Thoracic aorta (tissue), 2 donors: ENCODE measurements around the gene PTPN1. TPM values are rescaled to one million over a fixed set of nuclear protein-coding genes. Genes with fewer than 3 reads are reported as not detected.

ENCODE experiments used
- ATAC-seq: fragments of 150-250 bp; one replicate; pipeline ENCODE4 v1.8.0; 2017; ENCODE audit warnings: low read depth; ENCODE audit not compliant: insufficient number of reproducible peaks, low FRiP score
- DNase-seq: peaks from one replicate; pipeline ENCODE4 v3.0.0-alpha.2; 2020; ENCODE audit warnings: low spot score
- H3K27ac ChIP-seq, 2 donors: fragments of 200-600 bp; sonication (generic); 1 replicate in 1 of 2; 2 replicates in 1 of 2; pipeline ENCODE4 v1.5.1; 2016; ENCODE audit warnings: mild to moderate bottlenecking in 2 of 2, moderate library complexity in 2 of 2
- H3K27me3 ChIP-seq: fragments of 200-600 bp; sonication (generic); replicated peaks from 2 replicates; pipeline ENCODE4 v1.6.0; 2016; ENCODE audit warnings: mild to moderate bottlenecking; ENCODE audit not compliant: insufficient read depth
- H3K36me3 ChIP-seq: fragments of 200-600 bp; sonication (generic); one replicate; pipeline ENCODE4 v1.5.1; 2016
- H3K4me1 ChIP-seq, 2 donors: fragments of 200-600 bp; sonication (generic); 1 replicate in 1 of 2; 2 replicates in 1 of 2; pipeline versions ENCODE4 v1.5.1 to v1.6.0; 2016; ENCODE audit warnings: low read depth in 2 of 2, mild to moderate bottlenecking in 1 of 2; ENCODE audit not compliant: control insufficient read depth in 1 of 2
- H3K4me3 ChIP-seq: fragments of 200-600 bp; sonication (generic); 2 replicates; pipeline ENCODE4 v1.5.1; 2016; ENCODE audit warnings: mild to moderate bottlenecking
- H3K9me3 ChIP-seq: fragments of 200-600 bp; sonication (generic); 2 replicates; pipeline ENCODE4 v1.5.1; 2016
- CTCF ChIP-seq: fragments of 200-600 bp; sonication (generic); IDR thresholded peaks from one replicate; pipeline ENCODE4 v1.5.1; 2019; ENCODE audit warnings: antibody characterized with exemption
- total RNA-seq, 2 donors: library from RNA; depleted of rRNA; stranded (reverse); fragments of >200 nt; gene quantifications; one replicate each; pipeline versions ENCODE4 v1.1.0 to v1.2.3, GENCODE V29; 2016

Gene PTPN1
- total RNA-seq, 2 donors from 2014 or later = 32.5 to 68.9 TPM

DNA sequence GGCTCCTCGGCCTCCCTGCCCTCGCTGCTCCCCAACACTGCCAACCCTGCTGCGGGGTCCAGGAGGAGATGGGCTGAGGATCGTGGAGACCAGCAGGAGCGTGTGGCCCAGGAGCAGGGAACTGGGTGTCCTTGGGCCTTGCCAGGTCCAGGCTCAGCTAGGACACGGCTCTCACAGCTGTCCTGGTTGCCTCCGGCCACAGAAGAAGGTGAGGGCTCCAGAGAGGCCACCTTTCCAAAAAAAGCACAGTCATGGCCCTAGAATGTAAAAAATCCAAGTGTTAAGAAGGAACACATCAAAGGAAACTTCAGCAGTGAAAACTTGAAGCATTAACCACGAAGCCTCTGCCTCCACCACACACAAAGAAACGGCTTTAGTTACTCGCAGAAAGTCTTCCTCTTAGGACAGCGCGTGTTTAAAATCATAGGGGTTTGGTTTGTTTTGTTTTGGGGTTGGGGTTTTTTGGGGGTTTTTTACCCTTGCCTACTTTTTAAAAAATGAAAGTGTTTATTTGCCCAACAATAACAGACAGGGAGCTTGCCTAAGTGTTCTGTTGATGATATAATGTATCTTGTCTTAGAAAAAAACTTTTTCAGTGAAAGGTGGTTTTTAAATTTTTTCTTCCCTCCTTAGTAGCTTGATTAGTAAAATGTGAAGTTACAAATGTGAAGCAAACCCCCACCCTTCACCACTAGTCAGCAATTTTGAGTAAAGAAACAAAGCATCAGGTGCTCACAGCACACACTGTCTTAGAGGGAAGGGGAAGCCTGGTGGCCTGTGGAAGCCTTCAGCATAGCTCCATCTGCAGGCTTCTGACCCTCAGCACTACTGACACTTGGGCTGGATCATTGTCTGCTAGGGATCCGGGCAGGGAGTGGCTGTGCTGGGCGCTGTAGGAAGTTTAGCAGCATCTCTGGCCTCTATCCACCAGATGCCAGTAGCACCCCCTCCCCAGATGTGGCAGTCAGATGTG, 60.0 kb downstream of the PTPN1 start:
- TF ChIP-seq CTCF = no peak
- peaks cover 19 to 45% of the 10 kb centered on the region in 2 donors for H3K4me1 ChIP-seq
- peak overlapping the region in 1 of 2 donors; percentile 7 for H3K27ac ChIP-seq
- H3K27me3 ChIP-seq = no peaks in the 10 kb centered on the region
- no peak overlapping the region for H3K4me3 ChIP-seq
- H3K9me3 ChIP-seq = no peaks in the 10 kb centered on the region
- DNase-seq (no peak), ATAC-seq (no peak)
- peaks cover 25% of the 10 kb centered on the region for H3K36me3 ChIP-seq

- Histone ChIP-seq H3K4me3 (no peak overlapping the region), H3K9me3 (no peaks in the 10 kb centered on the region), H3K27me3 (no peaks in the 10 kb centered on the region), H3K36me3 (peaks cover 29% of the 10 kb centered on the region), H3K27ac (no peak overlapping the region), H3K4me1 (peaks cover 19 to 40% of the 10 kb centered on the region in 2 donors)
- TF ChIP-seq CTCF = no peak
- no peak for ATAC-seq
- DNase-seq = no peak
Observed at GRCh38 chr20:50571466-50571865, 61.3 kb downstream of the PTPN1 start.

DNA sequence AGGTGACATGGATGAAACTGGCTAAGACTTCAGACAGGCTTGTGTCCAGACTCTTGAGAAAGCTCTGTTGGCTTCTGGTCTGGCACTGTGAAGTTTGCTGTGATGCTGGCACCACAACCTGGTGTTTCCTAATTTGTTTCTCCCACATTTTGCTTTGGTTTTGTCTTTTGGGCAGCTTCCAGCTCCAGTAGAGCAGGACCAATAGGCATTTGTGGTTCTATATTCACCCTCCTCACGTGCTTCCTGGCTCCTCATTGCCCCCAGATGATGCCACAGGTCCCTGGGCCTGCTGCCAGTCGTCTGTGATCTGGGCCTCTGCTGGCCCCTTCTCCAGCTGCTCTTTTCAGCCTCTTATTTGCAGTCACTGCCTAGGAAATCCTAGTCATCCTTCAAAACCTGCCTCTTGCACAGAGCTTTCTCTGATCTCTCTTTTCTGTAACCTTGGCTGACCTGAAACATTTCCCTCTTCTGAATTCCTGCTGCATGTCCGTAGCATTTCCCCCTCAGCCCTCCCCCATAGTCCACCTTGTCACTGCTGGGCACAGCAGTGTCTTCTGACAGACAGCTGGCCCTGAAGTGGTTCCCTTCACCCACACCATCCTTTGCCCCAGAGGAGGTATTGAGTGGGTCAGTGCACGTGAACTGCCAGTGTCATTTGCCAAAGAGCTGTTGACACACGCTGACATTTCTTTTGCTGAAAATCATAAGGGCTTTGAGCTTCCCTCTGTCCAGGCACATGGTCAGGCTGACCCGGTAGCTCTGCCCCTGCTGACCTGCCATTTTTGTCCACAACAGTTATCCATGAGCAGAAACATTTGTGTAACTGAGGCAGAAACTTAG, 63.0 kb downstream of the PTPN1 start:
- peak; percentile 73 for DNase-seq
- H3K36me3 ChIP-seq = peaks cover 36% of the 10 kb centered on the region
- H3K4me1 ChIP-seq = peaks cover 19 to 40% of the 10 kb centered on the region in 2 donors
- peak; percentile 78 for ATAC-seq
- H3K27me3 ChIP-seq = no peaks in the 10 kb centered on the region
- no peak overlapping the region for H3K4me3 ChIP-seq
- peak overlapping the region; percentile 72 to 86 for H3K27ac ChIP-seq
- no peak for TF ChIP-seq CTCF
- no peaks in the 10 kb centered on the region for H3K9me3 ChIP-seq

DNA sequence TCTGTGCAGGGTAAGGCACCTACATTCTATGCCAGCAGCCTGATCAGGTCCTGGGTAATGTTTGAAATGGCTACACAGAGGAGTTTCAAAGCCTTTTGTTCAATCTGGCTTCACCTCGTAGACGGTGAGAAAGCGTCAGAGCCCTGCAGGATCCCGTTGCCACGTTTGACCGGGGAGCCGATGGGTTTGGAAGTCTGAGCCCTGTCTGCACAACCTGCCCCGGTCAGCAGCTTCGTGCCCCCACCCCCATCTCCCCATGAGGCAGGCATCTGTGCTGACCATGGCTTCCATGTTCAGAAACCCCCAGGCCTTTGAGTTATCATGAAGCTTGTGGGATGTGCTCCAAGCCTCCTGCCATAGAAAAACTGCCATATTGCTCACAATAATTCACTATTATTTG, 63.9 kb downstream of the PTPN1 start:
- Histone ChIP-seq H3K4me3 (no peak overlapping the region), H3K9me3 (no peaks in the 10 kb centered on the region), H3K36me3 (peaks cover 38% of the 10 kb centered on the region), H3K27ac (peak overlapping the region; percentile 72 to 86), H3K27me3 (no peaks in the 10 kb centered on the region), H3K4me1 (peaks cover 19 to 40% of the 10 kb centered on the region in 2 donors)
- no peak for DNase-seq
- no peak for TF ChIP-seq CTCF
- no peak for ATAC-seq

DNA sequence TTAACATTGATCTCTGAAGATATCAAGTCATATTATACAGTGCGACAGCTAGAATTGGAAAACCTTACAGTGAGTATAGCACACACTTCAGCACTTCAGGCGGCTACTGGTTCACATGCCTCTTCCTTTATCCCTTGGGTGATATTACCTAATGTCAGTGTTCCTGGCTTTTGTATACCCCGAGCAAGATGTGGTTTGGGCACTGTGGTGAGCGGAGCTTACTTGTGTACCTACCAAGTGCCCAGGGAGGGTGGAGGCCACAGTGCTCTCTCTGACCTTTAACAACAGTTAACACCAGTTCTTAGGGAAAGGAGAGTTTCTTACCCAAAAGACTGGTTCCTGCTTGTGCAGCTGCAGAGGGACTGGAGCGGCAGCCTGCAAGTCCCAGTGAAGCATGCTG, 64.4 kb downstream of the PTPN1 start:
- TF ChIP-seq CTCF = no peak
- no peaks in the 10 kb centered on the region for H3K9me3 ChIP-seq
- H3K27me3 ChIP-seq = no peaks in the 10 kb centered on the region
- no peak overlapping the region for H3K4me3 ChIP-seq
- ATAC-seq = no peak
- H3K36me3 ChIP-seq = peaks cover 39% of the 10 kb centered on the region
- DNase-seq = no peak
- no peak overlapping the region for H3K27ac ChIP-seq
- peaks cover 19 to 38% of the 10 kb centered on the region in 2 donors for H3K4me1 ChIP-seq
